VCaP (cell line): ENCODE results near the gene RAB8A.
A peak's percentile ranks its signal among the peaks of the same experiment; 100 is the strongest.
"Not testable (repeated sequence)": the region's sequence is repeated elsewhere in the genome, so short reads cannot be mapped to it uniquely, and the experiment has no call there.

Source experiments
- H3K27ac ChIP-seq: fragments of 450-650 bp; 2 replicates; pipeline ENCODE4 v1.5.1; 2017
- CTCF ChIP-seq: fragments of 450-650 bp; conservative IDR thresholded peaks from 2 replicates; pipeline ENCODE4 v1.5.1; 2017; ENCODE audit warnings: mild to moderate bottlenecking, moderate library complexity

RAB8A gene

DNA sequence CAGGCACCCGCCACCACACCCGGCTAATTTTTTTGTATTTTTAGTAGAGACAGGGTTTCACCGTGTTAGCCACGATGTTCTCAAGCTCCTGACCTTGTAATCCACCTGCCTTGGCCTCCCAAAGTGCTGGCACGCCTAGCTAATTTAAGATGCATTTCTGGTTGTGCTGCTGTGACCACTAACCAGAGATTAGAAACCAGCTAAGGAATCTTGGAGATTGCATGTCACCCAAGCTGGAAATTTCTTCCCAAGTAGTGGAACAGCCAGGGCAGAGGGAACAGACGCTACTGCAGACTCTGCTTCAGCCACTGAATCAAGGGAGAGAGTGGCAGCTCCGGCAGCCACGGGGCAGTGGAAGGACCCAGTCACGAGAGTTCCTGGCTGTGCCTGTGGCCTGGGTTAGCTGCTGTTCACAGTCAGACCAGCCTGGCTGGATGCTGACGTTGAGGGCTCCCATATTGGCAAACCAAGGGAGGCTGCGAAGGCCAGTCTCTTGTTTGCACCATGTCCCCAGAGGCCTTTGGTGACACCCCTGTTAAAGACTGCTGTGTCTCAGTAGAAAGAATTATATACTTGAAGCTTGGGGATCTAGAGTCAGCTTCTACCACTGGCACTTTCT is 27.5 kb upstream of the RAB8A start:
- no peak for TF ChIP-seq CTCF
- peak overlapping the region; percentile 15; the same call in 1 of the 2 replicates for H3K27ac ChIP-seq

GRCh38 chr19:16085115-16085514 is 26.6 kb upstream of the RAB8A start:
- peak overlapping the region; percentile 15; the same call in 1 of the 2 replicates for H3K27ac ChIP-seq
- TF ChIP-seq CTCF: no peak

GRCh38 chr19:16087404-16087803 is 24.3 kb upstream of the RAB8A start:
- H3K27ac ChIP-seq: not testable (repeated sequence)

GRCh38 chr19:16087940-16088339 is 23.7 kb upstream of the RAB8A start:
- H3K27ac ChIP-seq: peak overlapping the region; percentile 27; the same call in 1 of the 2 replicates
- no peak for TF ChIP-seq CTCF

DNA sequence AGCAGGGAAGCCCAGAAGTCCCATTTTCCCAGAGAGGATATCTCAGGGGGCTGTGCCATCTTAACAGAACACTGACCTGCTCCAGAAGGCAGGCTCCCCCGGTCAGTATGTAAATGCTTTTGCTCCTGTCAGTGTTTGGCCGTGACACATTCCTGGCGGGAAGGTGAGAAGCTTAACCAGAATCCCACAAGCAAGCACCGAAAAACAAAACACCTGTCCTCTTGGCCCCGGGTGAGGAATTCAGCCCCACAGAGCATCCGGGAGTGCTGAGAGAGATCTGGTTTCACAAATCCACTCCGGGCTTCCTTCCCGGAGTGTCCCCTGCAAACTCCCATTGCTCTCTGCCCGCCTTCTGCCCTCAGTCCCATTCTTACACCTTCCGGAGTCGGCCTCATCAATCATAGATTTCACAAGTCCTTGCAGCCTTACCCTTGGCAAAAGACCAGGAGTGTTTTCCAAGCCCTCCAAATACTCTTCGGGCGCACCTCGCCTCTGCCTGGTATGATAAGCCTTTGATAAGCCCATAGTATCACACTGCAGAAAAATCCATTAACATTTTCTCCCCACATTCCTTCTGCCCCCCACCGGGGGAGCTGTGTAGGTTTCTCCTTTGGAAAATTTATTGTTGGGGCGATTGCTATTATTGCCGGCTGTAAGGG is 23.2 kb upstream of the RAB8A start:
- TF ChIP-seq CTCF: peak; percentile 19; the same call in 1 of the 2 replicates
- peak overlapping the region; percentile 27; the same call in 1 of the 2 replicates for H3K27ac ChIP-seq

GRCh38 chr19:16089010-16089846 is 22.5 kb upstream of the RAB8A start:
- H3K27ac ChIP-seq: peak overlapping the region; percentile 27; the same call in 1 of the 2 replicates

More at GRCh38 chr19:16089010-16089846, 22.5 kb upstream of the RAB8A start:
- no peak for TF ChIP-seq CTCF
